Activated T-cell treated with anti-CD3 and anti-CD28 coated beads for 48 hours (primary cell): ENCODE data around the gene AGRP.

Experiments used
- DNase-seq: peaks from one replicate; pipeline ENCODE4 v3.0.0-alpha.2; 2020; ENCODE audit warnings: low read depth

Gene AGRP

GRCh38 chr16:67445441-67445912, 37.9 kb downstream of the AGRP start:
- no peak for DNase-seq

- DNase-seq, result no peak
Measured at GRCh38 chr16:67445126-67445426, 38.3 kb downstream of the AGRP start.

GRCh38 chr16:67444259-67445125, 38.9 kb downstream of the AGRP start:
- DNase-seq, result no peak

- no peak for DNase-seq
Measured at GRCh38 chr16:67443265-67443664, 40.1 kb downstream of the AGRP start.

GRCh38 chr16:67442581-67443255, 40.6 kb downstream of the AGRP start:
- DNase-seq, result no peak

- DNase-seq, result no peak
Measured at GRCh38 chr16:67441907-67442306, 41.4 kb downstream of the AGRP start.

- no peak for DNase-seq
Measured at GRCh38 chr16:67441271-67441753, 42.0 kb downstream of the AGRP start.

GRCh38 chr16:67438824-67439393, 44.4 kb downstream of the AGRP start:
- no peak for DNase-seq

GRCh38 chr16:67438098-67438791, 45.1 kb downstream of the AGRP start:
- no peak for DNase-seq

GRCh38 chr16:67437513-67437912, 45.8 kb downstream of the AGRP start:
- no peak for DNase-seq

- DNase-seq, result no peak
Measured at GRCh38 chr16:67436640-67437193, 46.6 kb downstream of the AGRP start.

GRCh38 chr16:67435758-67436164, 47.6 kb downstream of the AGRP start:
- no peak for DNase-seq

GRCh38 chr16:67433131-67433719, 50.1 kb downstream of the AGRP start:
- DNase-seq, result no peak
